Stimulated activated CD8-positive, alpha-beta memory T cell treated with anti-CD3 and anti-CD28 coated beads, Interleukin-12 subunit alpha, Interleukin-12 subunit beta, amount 100 ng/mL, for 1 hour (primary cell): ENCODE data around the gene ERCC6.
A peak's percentile ranks its signal among the peaks of the same experiment; 100 is the strongest.

Source experiments
- DNase-seq: peaks from one replicate; pipeline ENCODE4 v3.0.0-alpha.2; 2020; ENCODE audit warnings: low read depth

Gene ERCC6

DNA sequence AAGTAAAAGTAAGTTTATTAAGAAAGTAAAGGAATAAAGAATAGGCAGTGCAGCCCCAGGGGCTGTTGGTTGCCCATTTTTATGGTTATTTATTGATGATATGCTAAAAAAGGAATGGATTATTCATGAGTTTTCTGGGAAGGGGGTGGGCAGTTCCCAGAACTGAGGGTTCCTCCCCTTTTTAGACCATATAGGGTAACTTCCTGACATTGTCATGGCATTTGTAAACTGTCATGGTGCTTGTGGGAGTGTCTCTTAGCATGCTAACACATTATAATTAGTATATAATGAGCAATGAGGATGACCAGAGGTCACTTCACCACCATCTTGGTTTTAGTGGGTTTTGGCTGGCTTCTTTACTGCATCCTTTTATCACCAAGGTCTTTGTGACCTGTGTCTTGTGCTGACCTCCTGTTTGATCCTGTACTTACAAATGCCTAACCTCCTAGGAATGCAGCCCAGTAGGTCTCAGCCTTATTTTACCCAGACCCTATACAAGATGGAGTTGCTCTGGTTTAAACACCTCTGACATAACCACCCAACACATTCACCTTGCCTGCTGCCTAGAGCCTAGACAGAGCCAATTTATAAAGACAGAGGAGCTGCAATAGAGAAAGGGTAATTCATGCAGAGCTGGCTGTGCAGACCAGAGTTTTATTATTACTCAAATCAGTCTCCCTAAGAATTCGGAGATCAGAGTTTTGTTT lies 10.9 kb upstream of the ERCC6 start:
- no peak for DNase-seq

DNA sequence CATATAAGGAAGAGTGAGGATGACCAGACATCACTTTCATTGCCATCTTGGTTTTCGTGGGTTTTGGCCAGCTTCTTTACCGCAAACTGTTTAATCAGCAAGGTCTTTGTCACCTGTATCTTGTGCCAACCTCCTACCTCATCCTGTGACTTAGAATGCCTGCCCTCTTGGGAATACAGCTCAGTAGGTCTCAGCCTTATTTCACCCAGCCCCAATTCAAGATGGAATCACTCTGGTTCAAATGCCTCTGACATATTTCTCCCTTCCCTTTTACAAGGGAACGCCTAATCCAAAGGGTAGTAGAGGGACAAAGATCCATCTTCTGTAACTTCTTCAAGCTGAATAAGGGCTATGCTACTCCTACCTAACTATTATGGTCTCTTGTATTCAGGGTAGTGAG lies 4.7 kb upstream of the ERCC6 start:
- DNase-seq = no peak

DNA sequence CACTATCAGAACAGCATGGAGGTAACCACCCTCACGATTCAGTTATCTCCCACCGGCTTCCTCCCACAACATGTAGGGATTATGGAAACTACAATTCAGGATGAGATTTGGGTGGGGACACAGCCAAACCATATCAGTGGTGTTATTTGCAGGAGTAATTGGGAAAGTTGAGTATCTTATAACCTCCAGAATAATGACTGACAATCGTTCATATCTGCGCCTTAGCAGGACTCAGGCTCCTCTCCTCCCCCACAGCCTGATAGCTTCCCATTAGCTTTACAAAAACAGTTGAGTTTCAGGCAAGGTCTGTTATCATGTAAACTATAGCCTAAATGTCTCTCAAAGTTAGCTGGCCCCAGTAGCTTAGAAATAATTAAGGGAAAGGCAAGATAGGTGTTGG lies 3.4 kb upstream of the ERCC6 start:
- DNase-seq = no peak

DNA sequence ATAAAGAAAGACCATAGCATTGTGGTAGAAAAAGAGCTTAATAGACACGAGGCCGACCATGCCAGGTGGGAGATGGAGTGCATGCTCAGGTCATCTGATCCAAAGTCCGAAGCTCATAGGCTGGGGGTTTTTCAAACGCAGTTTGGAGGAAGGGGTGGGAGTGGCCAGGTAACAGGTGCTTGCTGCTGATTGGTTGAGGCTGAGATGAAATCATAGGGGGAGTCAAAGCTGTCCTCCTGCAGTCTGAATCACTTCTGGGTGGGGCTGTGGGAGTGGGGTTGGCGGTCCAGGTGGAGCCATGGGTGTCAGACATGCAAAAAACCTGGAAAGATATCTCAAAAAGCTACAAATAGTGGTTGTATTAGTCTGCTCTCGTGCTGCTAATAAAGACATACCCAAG lies 2.8 kb upstream of the ERCC6 start:
- DNase-seq = no peak

DNA sequence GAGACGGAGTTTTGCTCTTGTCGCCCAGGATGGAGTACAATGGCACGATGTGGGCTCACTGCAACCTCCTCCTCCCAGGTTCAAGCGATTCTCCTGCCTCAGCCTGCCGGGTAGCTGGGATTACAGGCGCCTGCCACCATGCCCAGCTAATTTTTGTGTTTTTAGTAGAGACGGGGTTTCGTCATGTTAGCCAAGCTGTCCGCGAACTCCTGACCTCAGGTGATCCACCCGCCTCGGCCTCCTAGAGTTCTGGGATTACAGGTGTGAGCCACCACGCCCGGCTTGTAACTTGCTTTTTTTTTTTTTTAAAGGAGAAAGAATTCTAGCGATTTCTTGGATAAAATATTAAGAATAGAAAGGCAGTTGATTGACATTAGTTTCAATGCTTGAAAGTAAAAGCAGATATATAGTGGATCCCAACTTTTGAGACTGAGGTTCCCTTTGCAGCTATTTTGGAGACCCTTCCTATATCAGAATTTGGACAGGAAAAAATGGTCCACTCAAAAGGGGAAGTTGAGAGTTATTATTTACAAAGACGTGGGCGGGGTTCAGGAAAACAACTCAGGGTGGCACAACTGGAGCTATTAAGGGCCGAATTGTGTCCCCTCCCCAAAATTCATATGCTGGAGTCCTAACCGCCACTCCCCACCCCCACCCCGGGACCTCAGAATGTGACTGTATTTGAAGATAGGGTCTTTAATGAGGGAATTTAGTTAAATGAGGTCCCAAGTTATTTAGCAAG lies 1.3 kb upstream of the ERCC6 start:
- no peak for DNase-seq

DNA sequence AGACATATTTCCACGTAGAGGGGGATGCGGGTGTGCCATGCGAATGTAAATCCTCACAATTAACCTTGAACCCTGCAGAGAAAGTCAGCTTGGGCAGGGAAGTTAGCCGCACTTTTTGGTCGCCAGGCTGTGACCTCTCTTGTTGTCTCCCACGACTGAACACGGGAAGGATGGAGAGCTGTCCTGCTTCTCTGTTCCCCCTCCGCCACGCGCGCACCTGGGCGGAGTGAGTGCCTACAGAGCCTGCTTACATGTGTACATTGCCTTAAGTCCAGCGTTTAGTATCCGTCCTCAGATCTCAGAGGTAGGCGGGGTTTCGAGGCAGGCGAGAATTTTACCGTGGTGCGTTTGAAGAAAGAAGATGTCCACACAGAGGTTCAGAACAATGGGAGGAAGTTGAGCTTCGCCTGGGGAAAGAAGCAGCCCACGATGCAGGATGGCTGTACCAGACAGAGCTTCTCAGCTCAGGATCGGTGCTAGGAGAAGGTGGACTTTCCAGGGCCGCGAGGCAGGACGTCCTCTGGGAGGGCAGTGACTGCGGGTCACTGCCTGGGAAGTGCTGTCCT lies 482 bp upstream of the ERCC6 start:
- DNase-seq = peak; percentile 1

DNA sequence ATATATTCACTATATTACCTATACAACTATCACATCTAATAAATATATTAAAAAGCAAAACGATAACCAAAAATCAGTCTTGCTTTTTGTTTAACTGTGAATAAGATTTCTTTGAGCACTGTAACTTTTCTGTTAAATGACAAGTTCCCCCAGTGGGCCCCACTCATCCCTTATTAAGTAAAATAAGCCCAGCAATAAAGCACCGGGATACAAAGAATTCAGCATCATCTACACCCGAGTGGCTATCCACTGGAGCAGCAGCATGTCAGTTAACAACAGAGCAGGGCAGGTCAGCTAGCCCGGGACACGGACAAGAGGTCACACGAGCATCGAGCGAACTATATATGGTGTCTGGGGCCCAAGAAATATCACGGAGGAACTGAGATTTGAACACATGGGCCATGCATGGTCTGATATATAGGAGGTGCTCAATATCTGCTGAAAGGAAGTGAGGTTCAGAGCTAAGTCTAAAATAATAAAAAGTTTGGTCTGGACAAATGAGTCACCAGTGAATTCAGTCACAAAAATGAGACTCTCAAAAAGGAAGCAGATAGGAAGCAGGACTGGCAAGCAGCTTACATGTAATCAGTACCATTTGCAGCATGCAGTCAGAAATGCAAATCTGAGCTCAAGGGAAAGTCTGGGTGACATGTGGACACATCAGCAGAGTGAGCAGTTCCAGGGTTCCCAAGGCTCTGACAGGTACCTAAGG lies 4.1 kb downstream of the ERCC6 start:
- DNase-seq = no peak

DNA sequence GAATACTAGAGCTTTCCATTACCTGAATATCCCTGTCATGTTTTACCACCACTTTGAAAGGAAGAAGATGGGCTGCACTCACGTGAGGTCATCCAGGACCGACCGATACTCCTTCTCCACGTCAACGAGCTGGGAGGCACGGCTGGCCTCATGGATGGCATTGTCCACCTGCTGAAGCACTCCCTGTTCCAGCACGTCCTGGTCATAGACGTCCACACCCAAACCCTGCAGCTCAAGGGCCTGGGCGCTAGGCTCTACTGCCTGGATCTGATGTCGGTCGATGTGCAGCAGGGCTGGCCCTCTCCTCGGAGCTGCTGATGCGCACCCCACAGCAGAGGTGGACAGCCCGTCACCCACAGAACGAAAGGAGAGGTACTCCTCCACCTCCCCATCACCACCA lies 6.5 kb downstream of the ERCC6 start:
- no peak for DNase-seq

DNA sequence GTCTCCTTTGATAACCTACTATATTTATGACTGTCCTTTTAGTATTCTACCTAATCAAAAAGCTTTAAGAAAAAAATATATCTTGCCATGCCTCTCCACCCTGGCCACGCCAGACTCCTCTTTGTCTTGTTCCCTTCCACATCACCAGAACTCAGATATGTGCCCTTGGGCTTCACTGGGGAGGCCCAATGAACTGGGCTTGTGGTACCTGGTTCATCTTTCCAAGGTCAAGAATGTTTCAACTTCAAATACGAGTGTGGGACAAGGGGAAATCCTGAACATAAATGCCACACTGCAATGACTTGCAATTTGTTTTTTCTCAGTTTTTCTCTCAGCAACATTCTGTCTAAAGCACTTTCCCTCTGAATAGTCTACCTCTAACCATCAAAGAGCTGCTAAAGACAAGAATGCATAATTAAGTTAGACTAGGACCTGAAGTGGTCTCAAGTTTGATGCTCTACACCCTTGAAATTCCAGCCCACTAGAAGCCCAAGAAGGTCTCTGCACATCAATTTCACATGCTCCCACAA lies 9.9 kb downstream of the ERCC6 start:
- DNase-seq = no peak

DNA sequence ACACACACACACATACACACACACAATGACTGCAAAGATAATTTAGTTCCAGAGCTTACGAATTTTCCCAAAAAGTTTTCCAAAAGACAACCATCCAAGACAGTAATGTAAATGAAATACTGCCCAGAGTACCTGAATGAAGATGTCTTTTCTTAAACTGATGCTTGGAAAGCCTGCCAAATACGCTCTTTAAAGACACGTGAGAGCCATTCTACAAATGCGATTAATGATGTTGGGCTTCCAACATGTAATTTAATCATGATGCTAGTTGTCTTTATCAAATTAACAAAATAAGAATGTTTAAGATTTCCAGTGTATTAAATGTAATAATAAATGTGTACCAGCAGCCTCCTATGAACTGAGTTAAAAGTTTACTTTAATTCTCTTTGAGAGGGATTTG lies 11.1 kb downstream of the ERCC6 start:
- no peak for DNase-seq

DNA sequence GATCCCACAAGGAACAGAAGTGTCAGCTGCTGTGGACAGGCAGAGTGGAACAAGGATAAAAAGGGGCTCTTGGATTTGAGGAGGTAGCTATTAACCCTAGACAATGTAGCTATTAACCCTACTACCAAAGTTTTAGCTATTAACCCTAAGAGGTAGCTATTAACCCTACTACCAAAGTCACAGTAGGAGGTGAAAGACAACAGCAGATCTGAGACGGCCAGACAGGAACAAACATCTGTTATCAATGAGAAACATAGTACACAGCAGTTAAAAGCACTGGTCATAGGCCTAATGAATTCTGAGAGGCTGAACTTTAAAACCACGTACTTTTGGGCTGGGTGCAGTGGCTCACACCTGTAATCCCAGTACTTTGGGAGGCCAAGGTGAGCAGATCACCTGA lies 11.9 kb downstream of the ERCC6 start:
- DNase-seq = no peak

DNA sequence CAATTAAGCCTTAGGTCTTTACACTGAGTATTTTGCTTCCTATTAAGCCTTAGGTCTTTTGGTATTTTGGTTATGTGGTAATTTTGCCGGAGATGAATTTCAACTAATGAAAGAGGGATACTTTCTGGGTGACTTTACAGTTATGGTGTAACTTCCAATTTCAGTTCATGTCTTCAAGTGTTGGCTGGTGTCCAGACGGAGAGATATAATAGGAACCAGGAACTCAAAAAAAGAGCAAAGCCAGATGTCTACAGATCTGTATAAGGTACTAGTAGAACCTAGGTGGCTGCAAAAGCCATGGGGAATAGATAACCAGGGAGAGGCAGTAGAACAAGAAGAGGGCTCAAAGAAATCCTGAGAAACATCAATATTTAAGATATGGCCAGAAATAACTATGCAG lies 12.3 kb downstream of the ERCC6 start:
- DNase-seq = no peak

DNA sequence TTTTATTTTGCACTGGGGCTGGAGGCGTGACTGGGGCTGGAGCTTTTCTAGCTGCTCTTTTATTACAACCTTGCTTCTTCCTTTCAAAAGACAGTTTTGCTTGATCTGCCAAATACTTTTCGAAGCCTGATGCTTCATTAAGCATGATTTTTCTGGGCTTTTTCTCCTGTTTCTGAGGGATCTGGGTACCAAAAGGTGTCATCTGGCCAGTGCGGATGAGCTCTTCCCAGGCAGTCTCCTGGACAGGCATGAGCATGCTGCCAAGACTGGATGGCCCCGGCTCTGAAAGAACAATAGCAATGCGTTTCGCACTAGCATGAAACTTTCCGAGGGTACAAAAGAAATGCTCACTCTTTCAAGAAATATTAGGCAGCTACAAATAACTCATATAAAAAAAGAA lies 14.4 kb downstream of the ERCC6 start:
- no peak for DNase-seq

DNA sequence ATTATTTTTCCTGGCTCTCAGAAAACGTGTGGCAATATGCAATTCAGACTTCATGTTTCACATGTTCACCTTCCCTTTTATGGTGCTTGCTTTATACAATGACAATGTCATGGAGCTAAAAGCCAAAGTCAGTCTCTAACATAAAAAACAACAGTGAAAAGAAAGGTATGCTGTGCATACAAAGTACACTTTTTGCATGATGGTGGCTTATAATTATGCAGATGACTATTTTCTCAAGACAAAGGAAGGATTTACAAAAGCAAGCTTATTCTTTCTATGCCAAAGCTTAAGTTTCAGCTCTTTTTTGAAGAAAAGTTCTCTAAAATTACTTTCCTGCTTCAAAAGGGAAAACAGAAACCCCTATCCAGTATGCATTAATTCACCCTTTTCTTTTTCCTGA lies 15.6 kb downstream of the ERCC6 start:
- no peak for DNase-seq

DNA sequence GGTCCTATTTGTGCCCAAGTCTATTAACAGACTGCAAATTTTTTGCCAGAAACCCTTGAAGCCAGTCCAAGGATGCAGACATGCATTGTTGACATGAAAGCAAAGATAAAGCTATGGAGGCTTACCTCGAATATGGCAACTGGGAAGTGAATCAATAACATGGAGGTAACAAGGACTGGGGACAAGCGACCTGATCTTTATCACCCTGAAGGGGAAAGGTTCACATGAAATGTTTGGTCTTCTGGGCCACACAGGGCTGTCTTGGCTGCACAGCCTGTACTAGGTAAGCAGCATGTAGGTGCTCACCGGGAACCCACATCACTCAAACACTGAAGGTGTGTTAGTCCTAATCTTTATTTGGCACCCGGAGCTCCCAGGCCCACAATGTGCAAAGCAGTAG lies 17.9 kb downstream of the ERCC6 start:
- DNase-seq = no peak

DNA sequence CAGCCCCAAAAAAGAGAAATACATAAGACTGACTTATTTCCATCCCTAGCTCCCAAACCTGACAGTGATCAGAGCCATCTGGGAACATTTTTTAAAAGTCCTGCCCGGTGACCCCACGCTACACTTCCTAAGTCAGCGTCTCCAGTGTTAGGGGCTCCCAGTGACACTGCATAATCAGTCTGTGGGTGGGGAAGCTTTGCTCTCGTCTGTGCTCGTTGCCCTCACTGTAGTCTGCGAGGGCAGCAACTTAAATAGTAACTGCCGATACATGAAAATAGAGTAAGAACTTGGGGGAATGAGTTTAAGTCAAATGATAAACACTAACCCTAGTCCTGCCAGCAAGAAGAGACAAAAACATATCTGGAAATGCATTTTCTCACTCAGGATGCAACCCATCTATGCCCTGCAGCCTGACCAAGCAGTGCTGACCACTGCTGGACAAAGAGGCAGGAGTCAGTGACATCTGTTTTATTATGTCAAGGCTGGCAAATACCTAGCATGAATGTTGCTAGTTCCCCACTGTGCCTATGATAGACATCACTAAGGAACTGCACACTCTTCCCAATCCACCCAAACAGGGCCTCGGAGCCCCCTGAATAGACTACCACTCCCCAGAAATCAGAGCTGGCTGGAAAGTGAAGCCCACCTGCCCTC lies 18.7 kb downstream of the ERCC6 start:
- DNase-seq = no peak

DNA sequence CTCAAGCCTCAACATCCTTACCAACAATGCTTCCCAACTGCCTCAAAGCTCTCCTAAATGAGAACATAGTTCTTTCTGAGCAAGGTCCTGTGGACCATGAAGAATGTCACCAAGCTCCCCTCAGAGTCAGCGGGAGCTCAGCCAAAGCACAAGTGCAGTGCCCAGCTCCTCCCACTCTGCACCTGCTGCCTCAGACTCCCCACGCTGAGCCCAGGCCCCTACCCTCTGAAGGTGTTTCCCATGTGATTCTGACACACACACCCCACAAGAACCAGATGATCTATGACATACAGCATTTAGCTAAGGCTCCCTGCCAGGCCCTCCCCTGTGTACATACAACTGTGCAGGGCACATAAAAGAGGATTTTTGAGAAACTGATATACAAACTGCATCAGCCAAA lies 19.2 kb downstream of the ERCC6 start:
- DNase-seq = no peak

DNA sequence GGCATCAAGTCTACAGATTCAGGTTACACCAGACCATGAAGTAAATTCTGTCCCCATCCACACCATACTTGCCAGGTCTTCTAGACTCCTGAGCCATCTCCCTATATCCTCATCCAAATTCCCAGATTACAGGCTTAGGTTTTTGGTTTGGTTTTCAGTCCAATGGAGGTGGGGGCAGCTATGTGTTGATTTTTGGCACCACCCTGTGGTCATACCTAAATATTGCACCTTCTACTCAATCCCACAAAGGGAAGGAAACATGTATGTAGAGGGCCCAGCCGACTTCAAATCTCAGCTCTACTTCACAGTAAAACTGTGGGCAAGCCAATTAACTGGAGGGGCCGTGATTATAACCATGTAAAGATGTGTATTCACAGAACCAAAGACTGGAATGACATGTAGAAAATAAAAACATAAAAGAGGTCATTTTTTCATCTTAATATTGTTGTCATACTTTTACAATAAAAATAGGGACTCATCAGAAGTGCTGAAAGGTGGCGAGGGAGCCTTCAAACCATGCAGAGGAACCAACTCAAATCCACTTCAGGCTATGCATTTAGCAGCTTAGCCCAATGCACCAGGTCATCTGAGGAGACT lies 19.8 kb downstream of the ERCC6 start:
- DNase-seq = peak; percentile 12

DNA sequence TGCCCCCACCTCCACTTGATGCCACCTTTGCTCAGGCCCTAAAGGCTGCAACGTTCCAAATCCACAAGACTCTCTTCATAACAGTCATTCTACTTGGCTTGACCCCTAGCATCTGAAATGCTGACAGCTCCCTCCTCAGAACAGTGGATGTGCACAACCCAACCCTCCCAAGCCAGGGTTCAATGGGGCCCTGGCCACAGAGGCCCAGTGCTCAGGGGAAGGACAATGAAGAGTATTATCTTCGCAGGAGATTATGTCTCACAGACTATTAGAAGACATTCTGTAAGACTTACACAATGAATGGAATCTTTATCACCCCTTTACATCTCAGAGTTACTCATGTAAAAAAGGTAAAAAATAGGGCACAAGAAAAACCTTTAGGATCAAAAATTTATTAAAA lies 20.4 kb downstream of the ERCC6 start:
- DNase-seq = no peak

DNA sequence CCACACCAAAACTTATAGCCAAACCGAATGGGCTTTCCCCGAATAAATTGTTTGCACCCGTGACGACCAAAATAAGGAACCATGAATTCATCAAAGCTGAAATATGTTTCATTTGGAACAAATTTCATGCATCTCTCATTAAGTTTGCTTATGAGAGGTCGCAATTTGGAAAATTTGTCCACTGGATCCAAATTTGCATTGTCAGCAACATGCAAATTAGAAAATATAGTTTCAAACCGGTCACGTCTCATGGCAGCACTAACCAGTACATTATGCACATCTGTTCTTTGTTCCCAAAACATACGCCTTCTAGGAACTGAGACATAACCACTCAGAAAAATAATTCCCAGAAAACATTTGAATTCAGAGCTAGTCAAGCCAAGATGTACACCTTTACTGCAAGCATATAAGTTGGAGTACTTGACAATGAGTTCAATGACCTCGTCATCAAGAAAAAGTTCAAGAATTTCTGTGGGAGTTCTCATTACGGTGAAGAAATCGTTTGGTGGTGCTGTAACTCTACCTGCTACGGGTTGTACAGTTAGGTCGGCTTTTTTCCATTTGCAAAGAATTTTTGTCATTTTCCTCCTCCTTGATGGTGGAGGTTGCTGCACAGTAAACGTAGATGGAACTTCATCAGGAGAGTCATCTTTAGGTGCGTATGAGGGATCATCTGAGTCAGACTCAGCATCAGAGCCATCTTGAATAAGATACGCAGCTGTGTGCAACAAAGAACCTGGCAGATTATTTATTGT lies 22.5 kb downstream of the ERCC6 start:
- no peak for DNase-seq
